GM18868 (cell line): ENCODE results near the gene PRKCB.

Experiments
- ATAC-seq: cut with Tn5 transposase; IDR thresholded peaks from one replicate; pipeline ENCODE4 v1.9.1; 2021; ENCODE audit warnings: mild to moderate bottlenecking, moderate library complexity; ENCODE audit not compliant: unreplicated experiment

PRKCB gene

DNA sequence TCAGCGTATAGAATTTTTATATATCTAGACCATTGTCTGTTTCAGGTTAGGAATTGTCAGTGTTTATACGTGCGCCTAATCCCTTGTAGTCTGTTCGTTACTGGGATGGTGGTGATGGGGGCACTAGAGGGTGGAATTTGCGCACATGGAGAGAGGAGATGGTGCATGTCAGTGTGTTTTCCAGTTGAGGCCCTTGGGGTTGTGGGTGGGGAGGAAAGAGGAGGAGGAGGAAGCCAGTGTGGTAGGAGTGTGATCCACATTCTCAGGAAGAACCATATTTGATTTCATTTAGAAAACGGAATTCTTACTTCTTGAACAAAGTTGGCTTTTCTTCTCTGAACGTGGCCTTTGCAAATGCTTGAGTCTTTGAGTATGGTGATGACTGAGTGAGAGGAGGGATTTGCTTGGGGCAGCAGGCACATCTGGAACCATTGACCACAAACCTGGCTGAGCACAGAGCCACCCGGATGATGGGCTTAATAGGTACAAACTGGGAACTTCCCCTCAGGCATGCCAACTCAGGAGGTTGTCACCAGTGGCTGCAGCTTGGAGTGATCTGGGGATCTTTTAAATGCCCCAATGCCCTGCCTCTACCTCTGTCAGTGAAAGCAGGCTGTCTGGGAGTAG, 98.9 kb downstream of the PRKCB start:
- no peak for ATAC-seq

DNA sequence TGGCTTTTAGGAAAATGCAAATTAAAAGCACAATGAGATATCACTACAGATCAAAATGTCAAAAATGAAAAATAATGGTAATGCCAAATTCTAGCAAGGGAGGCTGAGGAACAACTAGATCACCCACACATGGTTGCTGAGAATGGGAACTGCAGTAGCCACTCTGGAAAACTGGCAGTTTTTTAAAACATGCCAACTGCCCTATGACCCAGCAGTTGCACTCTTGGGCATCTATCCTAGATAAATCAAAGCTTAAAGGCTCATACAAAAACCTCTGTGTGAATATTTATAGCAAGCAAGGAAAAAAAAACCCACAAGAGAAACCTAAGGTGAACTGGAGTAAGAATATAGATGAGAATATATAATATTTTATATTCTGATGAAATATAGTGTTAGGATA, 104.3 kb downstream of the PRKCB start:
- ATAC-seq = no peak

DNA sequence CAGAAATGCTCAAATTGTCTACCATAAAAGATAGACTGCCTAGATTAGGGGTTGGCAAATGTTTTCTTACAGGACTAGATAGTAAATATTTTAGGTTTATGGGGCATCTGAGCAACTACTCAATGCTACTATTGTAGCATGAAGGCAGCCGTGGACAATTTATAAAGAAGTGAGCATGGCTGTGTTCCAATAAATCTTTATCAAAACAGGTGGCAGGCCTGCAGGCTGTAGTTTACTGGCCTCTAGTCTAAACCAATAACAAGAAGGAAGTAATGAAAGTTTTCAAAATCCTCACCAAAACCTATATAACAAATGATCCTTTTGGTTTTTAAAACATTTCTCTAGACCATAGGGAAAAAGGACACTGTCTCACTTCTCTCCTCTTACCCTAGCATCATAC, 105.2 kb downstream of the PRKCB start:
- no peak for ATAC-seq

DNA sequence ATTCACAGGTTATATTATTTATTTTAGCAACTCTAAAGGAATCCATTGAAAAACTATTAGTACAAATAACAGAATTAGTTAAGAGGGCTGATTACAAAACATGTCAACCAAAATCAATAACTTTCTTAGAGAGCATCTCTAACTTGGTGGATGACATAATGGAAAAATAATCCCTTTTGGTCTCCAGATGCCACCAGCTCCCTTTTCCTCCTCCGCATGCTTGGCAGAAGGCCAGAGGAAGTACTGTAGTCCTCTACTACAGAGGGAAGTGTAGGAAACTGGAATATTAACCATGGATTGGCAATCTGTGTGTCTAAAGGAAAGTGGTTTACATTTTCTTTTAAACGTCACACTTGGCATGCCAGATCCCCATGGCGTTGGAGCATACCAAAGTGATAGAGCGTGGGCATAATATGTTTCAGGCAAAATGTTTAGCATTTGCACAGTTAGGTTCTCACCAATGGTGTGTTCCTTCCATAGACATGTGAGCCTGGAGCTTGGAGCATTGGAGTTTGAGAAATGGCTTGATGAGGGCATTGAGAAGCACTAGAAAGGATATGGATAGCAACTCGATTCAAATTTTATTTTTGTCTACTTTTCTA, 106.3 kb downstream of the PRKCB start:
- no peak for ATAC-seq

DNA sequence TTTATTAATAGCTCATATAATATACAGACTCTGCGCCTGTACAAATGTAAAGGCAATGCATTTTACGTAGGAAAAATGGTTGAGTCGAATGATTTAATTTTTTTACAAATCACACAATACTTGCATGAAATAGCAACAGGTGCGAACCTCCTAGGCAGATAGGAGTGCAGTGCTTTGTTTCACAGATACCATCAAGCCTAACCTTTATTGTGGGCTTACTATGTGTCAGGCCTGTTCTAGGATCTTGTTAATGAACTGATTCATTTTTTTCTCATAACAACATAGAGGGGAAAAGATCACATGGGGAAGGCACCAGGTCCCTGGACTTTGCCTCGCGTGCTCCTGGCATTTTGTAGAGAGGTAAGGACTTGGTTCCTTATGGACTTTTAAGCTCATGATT, 107.8 kb downstream of the PRKCB start:
- no peak for ATAC-seq

DNA sequence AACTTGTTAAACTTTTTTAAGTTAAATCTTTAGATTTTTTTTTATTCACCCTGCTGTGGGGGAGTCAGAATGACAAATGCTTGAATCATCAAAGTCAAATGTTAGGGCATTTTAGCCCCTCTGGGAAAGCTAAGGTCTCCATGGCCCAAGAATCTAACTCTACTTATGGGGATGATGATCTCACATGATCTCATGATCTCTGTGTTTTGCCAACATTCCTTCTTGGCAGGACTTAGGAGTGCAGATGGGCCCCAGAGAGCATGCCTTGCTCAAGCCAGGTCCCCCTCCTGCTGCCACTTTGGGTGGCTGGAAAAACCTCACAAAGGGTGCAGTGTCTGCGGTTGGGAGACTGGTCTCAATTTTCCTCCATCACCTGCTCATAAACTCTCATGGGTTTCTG, 108.6 kb downstream of the PRKCB start:
- ATAC-seq = no peak

DNA sequence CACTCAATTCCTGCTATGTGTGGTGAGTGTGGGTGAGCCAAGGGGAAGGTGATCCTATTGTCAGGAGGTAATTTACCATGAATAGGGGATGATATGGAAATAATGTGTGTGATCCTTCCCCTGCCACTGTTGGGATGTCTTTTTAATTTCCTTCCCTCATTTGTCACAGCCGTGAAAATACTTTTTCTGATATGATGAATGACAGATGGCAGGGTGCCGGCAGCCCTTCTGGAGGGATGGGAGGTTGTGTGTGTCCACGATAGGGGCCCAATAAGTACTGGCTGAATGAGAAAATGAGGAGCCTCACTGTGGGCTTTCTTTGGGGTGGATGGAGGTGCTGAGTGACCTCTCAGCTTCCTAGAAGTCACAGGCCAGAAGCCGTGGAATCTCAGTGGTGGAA, 109.5 kb downstream of the PRKCB start:
- ATAC-seq = no peak

DNA sequence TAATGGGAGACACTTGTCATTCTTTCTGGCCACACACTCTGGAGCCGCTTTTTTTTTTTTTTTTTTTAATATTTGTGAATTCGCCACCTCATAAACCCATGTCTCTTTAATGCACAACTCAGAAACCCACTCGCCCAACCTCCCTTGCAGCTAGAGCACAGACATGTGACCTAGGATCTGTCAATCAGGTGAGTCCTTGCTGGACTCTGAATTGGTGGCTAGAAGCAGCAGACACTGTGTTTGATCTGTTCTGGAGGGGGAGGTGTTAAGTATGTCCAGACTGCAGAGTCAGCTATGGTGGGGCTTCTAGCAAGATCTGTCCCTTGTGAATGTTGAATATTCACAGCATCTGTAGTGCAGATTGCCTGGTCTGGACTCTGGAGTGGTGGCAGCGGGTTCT, 112.1 kb downstream of the PRKCB start:
- no peak for ATAC-seq

DNA sequence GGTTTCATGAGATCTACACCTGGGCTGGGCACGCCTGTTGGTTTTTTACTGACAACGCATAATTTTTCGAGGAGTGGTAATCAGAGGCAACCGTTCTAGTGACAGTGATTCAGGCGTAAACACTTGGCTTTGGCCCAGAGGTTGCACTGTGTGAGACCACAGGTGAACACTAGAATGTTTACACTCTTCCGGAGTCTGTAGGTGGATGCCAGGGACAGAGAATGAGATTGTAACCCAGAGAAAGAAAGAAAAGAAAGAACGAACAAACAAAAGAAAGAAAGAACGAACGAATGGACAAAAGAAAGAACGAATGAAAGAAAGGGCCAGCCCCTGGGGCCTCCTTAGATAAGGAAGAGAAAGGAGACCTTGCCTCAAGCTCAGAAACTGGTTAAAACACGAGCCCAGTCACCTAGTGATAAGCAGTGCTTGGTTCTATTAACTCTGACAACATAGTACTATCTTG, 113.2 kb downstream of the PRKCB start:
- no peak for ATAC-seq

DNA sequence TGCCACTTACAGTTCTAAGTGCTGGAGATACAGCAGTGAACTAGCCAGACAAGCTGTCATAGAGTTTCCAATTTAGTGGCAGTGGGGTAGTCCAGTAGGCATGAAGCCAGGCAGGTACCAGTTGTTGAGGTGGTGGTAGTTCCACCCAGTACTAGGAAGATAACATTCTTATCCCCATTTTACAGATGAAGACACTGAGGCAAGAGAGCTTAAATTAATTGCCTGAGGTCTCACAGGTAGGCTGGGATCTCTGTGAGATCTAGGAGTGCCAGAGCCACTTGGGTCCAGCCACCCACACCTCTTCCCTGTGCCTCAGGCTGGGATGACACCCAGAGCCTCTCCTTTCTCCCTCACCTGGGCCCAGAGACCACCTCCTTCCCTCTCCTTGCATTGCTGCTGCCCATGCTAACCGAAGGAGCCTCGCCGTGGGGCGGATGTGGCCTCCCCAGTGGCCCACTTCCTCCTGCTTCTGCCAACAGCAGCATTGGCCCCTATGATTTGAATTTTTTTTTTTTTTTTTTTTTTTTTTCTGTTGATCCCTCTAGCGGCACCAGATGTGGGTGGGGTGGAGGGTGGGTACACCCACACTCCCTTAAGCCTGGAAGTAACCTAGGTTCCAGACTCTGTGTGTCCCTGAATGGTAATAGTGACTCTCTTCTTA, 114.0 kb downstream of the PRKCB start:
- no peak for ATAC-seq

DNA sequence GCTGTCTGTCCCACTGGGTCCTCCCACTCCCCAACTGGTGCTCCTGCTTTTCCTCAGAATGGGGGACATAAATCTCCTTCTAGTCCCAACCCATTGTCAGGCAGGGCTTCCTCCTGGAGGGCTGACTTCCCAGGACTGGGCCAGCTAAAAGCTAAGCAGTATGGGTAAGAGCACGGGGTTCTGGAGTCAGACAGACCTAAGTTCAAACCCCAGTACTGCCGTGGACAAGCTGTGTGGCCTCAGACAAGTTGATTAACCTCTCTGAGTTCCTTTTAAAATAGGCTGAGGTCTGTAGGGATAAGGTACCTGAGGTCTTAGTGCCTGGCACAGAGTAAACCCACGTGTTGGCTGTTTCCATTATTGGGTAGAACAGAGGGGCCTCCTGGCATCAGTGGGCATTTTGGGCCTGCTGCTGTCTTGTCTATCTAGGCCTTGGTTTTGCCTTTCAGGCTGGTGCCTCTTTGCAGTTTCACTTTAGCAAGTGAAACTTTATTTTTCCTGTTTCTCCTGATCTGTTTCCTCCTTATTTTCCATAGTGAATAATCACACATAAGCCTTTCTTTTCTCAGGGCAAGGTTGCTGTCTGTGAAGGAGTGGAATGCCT, 114.6 kb downstream of the PRKCB start:
- ATAC-seq = no peak

DNA sequence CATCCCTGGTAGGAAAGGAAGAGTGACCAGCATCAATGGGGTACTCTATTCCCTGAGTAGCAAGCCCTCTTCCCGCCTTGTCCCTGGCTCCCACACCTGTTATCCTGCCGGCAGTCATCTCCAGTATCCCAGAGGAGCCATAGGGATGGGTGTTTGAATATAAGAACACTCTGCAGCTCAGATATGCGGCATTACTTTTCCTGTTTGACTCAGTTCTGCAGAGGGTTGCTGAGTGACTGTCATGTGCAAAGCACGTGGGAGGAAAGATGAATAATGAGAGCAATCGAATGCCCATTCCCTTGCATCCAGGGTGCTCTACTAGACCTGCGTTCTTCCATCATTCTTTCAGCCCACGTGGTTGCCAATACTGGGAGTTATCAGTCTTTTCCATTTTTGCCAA, 115.1 kb downstream of the PRKCB start:
- ATAC-seq = no peak

DNA sequence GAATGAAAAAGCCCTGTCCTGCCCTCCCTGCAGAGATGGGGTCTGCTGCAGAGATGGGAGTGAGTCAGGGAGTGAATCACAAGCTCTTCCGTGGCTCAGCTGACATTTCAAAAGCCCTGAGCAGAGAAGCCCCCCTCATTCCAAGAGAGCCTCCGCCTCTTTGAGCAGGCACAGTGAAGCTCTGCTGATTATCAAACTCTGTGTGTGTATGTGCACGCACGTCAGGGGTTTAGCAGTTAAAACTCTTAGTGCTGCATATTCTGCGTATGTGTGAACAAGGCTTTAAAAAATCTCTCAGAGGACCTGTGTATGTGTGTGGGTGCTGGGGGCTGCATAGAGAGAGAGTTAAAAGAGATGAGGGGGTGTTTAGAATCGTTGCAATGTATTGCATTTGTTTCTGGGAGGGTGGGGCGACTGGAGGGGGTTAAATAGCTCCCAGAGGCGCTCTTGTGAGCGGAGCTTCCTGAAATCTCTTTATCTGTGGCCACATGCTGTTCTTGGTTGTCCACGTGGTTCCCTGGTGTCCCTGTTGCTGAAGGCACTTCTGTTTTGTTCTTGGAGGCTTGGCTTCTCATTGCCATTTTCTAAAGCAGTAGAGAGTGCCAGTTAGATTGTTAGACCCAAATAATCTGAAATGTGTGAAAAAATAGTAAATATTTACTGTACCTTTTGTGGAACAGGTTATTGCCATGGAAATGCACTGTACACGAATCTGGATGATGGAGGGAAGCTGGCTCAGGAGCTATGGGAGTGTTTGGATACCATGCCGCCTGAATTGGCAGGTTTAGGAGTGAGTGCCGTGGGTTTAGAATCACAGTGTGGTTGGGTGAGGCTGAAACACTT, 116.6 kb downstream of the PRKCB start:
- ATAC-seq = no peak

DNA sequence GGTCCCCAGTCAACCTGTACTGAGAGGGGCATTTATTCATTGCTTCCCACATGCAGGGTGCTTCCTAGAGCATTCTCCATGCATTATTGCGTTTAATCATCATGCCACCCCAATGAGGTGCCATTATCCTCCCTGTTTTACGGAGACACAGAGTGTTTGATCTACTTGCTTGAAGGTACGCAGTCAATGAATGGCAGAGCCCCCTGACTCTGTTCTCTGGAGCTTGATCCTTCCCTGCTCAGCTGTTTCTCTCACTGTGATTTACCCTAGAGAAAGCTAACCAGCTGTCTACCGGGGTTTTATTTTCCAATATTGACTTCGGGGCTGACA, 117.2 kb downstream of the PRKCB start:
- no peak for ATAC-seq

DNA sequence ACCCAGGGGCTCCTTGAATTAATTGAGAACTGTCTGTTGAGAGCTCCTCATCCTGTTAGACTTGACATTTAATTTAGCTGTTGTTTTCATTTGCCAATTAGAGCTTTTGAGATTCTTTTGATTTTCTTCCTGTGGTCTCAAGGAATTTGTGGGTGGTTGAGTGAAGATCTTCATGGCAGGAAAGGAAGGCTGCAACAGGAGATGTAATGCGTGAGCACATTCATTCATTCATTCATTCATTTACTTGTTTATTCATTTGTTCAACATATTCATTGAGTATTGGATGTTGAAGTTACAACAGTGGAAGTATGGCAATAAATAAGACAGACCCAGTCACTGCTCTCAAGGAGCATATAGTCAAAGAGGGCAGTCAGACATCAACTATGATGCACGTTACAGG, 117.7 kb downstream of the PRKCB start:
- ATAC-seq = no peak

DNA sequence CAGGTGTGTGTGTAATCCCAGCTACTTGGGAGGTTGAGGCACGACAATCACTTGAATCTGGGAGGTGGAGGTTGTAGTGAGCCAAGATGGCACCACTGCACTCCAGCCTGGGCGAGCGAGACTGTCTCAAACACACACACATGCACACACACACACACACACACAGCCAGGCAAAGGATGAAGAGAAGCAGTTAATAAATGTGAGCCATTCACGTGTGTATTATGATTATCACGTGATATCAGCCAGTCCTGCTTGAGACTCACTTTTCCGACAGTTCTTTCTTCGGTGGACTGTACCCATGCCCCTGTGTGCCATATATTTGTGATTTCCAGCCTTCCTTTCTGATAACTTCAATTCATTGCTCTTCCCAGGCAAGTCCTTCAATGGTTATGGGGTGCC, 119.3 kb downstream of the PRKCB start:
- ATAC-seq = no peak

DNA sequence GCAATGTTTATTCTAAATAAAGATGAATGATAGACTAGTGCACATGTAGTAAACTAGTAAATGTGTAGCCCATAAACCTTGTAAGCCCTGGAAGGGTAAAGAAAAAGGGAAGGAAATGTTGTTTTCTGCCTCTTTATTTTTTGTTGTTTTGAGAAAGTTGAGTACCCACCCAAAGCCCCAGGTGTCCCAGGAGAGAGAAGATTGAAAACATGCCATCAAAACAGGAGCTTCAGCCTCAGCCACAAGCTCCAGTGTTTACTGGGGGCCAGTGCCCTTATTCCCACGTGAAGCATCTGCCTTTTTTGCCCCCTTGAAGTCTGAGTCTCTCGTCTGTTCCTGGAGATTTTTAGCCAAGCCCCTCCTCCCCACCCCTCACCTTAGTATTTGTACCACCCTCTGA, 121.5 kb downstream of the PRKCB start:
- no peak for ATAC-seq

DNA sequence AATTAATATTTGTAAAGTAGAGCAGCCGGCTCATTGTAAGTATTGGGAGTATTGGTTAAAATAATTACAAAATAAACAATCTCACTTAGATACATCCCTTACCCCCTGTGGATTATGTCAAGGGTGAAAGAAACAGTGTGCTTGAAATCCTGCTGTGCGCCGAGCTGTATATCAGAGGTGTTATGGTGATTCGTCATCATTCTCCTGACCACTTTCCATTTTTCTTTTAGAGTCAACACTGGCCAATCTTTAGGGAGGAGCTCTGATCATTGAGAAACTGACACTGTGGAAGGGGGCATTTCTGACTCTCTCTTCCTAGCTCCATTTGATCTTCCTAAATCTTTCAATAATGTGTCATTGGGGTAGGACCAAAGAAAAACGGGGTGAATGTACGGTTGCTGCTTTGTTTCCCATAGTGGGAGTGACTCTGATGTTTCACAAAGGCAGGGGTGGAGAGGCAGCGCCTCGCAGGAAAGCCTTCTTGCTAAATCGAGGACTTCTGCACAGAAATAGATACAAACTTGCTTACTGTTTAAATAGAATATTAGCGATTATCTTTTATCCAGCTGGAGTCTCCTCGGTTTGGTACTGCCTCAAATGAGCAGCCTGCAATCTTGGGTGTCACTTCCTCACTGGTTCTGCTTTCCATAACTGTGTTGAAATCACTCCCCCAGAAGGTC, 123.4 kb downstream of the PRKCB start:
- ATAC-seq = no peak

DNA sequence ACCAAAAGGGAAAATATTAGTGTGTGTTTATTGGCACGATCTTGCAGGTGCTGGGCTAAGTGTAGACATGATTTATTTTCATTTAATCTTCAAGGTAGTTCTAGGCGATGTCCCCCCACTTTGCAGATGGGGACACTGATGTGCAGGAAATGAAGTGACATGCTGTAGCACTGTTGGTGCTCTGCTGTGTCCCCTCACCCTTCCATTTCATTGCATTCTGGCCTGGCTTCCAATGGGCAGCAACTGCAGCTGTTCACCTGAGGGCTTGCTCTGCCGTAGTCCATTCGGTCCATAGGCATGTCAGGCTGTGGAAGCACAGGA, 123.9 kb downstream of the PRKCB start:
- ATAC-seq = no peak

DNA sequence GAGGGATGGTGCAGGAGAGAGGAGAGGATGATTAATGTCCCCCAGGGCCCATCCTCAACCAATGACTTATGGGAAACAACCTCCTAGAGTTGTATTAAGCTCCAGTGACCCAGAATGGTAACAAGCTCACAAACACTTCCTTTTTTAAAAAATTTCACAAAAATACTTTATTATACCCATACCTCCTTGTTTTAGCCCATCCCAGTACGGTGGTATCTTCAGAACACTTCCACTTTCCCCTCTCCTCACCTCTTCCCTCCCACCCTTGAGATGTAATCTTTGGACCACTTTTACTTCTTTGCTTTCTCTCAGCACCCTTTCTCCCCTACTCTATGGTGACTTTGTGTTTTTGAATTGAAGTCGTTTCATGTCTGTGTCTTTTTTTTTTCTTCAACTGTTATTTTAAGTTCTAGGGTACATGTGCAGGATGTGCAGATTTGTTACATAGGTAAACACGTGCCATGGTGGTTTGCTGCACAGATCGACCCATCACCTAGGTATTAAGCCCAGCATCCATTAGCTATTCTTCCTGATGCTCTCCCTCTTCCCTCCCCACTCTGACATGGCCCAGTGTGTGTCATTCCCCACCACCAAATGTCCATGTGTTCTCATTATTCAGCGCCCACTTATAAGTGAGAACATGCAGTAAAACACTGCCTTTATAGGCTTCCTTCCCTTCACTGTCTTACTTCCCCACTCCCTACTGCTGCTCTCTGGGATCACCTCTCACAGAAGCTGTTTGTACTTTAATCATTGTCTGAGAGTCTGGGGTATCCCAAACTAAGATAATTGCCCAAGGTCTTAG, 124.5 kb downstream of the PRKCB start:
- no peak for ATAC-seq
